Measurements from ENCODE around the gene SRPK2. TPM values are rescaled to one million over a fixed set of nuclear protein-coding genes. Genes with fewer than 3 reads are reported as not detected.
A peak's percentile ranks its signal among the peaks of the same experiment; 100 is the strongest.
"Not testable (repeated sequence)": the region's sequence is repeated elsewhere in the genome, so short reads cannot be mapped to it uniquely, and the experiment has no call there.

The SRPK2 gene
- polyA plus RNA-seq, 6 donors from 2014 or later, result 50.6 to 65.5 (median 56.1) TPM

DNA sequence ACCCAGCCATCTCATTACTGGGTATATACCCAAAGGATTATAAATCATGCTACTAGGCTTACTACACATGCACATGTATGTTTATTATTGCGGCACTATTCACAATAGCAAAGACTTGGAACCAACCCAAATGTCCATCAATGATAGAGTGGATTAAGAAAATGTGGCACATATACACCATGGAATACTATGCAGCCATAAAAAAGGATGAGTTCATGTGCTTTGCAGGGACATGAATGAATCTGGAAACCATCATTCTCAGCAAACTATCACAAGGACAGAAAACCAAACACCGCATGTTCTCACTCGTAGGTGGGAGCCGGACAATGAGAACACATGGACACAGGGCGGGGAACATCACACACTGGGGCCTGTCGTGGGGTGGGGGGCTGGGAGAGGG is 25.1 kb downstream of the SRPK2 start:
- not testable (repeated sequence) for H3K36me3 Mint-ChIP-seq; H3K27me3 Mint-ChIP-seq; ATAC-seq (ENCODE audit: low read depth in 2 of 2); H3K4me3 Mint-ChIP-seq; H3K27ac Mint-ChIP-seq; DNase-seq
- H3K4me1 Mint-ChIP-seq, result peaks cover 28 to 62% (median 45%) of the 10 kb centered on the region in 3 donors
- peaks cover 0 to 16% (median 6%) of the 10 kb centered on the region in 7 donors for H3K9me3 Mint-ChIP-seq

DNA sequence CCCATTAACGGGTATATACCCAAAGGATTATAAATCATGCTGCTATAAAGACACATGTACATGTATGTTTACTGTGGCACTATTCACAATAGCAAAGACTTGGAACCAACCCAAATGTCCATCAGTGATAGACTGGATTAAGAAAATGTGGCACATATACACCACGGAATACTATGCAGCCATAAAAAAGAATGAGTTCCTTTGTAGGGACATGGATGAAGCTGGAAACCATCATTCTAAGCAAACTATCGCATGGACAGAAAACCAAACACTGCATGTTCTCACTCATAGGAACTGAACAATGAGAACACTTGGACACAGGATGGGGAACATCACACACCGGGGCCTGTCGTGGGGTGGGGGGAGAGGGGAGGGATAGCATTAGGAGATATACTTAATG is 26.0 kb downstream of the SRPK2 start:
- not testable (repeated sequence) for H3K27me3 Mint-ChIP-seq; H3K4me3 Mint-ChIP-seq; DNase-seq; ATAC-seq (ENCODE audit: low read depth in 2 of 2); H3K27ac Mint-ChIP-seq; H3K36me3 Mint-ChIP-seq
- H3K4me1 Mint-ChIP-seq, result peaks cover 32 to 65% (median 45%) of the 10 kb centered on the region in 3 donors
- H3K9me3 Mint-ChIP-seq, result peaks cover 0 to 16% (median 6%) of the 10 kb centered on the region in 7 donors

DNA sequence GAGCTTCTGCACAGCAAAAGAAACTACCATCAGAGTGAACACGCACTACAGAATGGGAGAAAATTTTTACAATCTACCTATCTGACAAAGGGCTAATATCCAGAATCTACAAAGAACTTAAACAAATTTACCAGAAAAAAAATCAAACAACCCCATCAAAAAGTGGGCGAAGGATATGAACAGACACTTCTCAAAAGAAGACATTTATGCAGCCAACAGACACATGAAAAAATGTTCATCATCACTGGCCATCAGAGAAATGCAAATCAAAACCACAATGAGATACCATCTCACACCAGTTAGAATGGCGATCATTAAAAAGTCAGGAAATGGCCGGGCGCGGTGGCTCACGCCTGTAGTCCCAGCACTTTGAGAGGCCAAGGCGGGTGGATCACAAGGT is 26.7 kb downstream of the SRPK2 start:
- not testable (repeated sequence) for DNase-seq; H3K36me3 Mint-ChIP-seq; H3K27me3 Mint-ChIP-seq; ATAC-seq (ENCODE audit: low read depth in 2 of 2)
- H3K4me3 Mint-ChIP-seq, result peak overlapping the region in 2 of 8 donors; percentile 31 to 51
- H3K9me3 Mint-ChIP-seq, result peaks cover 0 to 16% (median 6%) of the 10 kb centered on the region in 7 donors
- peak overlapping the region in 4 of 6 donors; percentile 18 to 93 (median 84) for H3K27ac Mint-ChIP-seq
- peaks cover 32 to 70% (median 46%) of the 10 kb centered on the region in 3 donors for H3K4me1 Mint-ChIP-seq

DNA sequence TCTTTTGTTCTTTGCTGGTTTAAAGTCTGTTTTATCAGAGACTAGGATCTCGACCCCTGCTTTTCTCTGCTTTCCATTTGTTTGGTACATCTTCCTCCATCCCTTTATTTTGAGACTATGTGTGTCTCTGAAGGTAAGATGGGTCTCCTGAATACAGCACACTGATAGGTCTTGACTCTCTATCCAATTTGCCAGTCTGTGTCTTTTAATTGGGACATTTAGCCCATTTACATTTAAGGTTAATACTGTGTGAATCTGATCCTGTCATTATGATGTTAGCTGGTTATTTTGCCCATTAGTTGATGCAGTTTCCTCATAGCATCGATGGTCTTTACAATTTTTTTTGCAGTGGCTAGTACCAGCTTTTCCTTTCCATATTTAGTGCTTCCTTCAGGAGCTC is 28.6 kb downstream of the SRPK2 start:
- H3K4me3 Mint-ChIP-seq, result peak overlapping the region in 1 of 8 donors; percentile 30
- not testable (repeated sequence) for ATAC-seq (ENCODE audit: low read depth in 2 of 2)

DNA sequence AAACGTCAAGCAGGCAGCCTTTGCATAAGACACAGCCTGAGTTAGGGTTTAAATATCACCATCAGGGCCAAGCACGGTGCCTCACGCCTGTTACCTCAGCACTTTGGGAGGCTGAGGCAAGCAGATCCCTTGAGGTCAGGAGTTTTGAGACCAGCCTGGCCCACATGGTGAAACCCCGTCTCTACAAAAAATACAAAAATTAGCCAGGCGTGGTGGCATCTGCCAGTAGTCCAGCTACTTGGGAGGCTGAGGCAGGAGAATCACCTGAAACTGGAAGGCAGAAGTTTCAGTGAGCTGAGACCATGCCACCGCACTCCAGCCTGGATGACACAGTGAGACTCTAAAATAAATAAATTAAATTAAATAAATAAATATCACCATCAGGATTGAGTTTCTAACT is 33.0 kb downstream of the SRPK2 start:
- no peaks in the 10 kb centered on the region for H3K27me3 Mint-ChIP-seq
- H3K4me1 Mint-ChIP-seq, result peaks cover 56 to 93% (median 75%) of the 10 kb centered on the region in 3 donors
- H3K36me3 Mint-ChIP-seq, result no peaks in the 10 kb centered on the region
- peak overlapping the region; percentile 85 to 98 (median 94) for H3K27ac Mint-ChIP-seq
- ATAC-seq (ENCODE audit: low read depth in 2 of 2), result peak; percentile 3 to 12
- H3K4me3 Mint-ChIP-seq, result peak overlapping the region in 7 of 8 donors; percentile 3 to 83 (median 55)
- peak; percentile 71 for DNase-seq
- no peaks in the 10 kb centered on the region for H3K9me3 Mint-ChIP-seq

More for the DNA sequence above, 28.6 kb downstream of the SRPK2 start:
- Mint-ChIP-seq H3K4me1 (peaks cover 29 to 72% (median 52%) of the 10 kb centered on the region in 3 donors), H3K27ac (peak overlapping the region in 2 of 6 donors; percentile 68 to 91), H3K9me3 (peaks cover 0 to 16% (median 6%) of the 10 kb centered on the region in 7 donors)
- H3K36me3 Mint-ChIP-seq, DNase-seq, H3K27me3 Mint-ChIP-seq: not testable (repeated sequence)

DNA sequence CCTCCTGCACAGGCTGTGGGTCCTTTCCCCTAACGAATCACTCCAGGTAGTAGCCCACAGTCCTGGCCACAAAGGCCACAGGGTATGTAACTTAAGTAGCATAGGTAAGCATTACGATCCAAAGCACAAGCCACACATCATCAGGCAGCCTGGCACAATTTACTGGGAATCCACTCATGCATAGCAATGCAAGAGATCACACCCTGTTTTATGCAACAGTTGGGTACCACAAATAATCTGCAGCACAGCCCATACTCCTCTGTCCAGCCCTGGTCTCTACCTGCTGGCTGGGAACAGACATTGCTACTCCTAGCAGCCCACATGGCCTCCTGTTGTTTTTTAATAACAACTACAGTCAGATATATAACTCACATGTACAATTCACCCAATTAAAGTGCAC is 34.3 kb downstream of the SRPK2 start:
- Mint-ChIP-seq H3K27me3 (no peaks in the 10 kb centered on the region), H3K27ac (peak overlapping the region; percentile 88 to 98 (median 96)), H3K4me3 (peak overlapping the region; percentile 65 to 93 (median 83)), H3K4me1 (peaks cover 52 to 93% (median 80%) of the 10 kb centered on the region in 3 donors), H3K9me3 (no peaks in the 10 kb centered on the region), H3K36me3 (no peaks in the 10 kb centered on the region)
- peak; percentile 4 to 12 for ATAC-seq (ENCODE audit: low read depth in 2 of 2)
- DNase-seq, result no peak

DNA sequence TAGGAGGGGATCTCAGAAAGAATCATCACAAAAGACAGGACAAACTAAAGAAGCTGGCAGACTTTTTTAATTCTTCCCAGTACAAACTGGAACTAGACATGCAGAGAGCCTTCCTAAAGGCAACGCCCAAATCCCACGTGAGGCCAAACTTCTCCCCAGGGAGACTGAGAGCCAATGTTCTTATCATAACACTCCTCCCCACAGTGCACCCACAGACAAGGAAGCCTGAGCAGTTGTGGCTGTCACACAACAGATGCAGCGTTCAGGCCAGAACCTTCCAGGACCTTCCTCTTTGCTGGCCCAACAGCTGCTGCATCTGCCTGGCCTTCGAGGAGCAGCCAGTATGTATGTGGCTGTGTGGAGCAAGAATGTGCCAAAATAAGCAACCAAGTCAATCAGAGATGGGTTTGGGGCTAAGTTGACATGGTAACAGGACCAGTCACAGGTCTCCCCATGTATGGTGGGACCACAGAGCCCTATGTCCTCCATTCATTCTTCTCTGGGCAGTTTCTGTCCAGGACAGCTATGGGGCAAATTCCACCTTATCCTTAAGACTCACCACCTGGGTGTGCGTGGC is 34.9 kb downstream of the SRPK2 start:
- Mint-ChIP-seq H3K4me1 (peaks cover 55 to 94% (median 82%) of the 10 kb centered on the region in 3 donors), H3K36me3 (no peaks in the 10 kb centered on the region), H3K9me3 (no peaks in the 10 kb centered on the region), H3K27ac (peak overlapping the region; percentile 88 to 98 (median 96)), H3K27me3 (no peaks in the 10 kb centered on the region), H3K4me3 (peak overlapping the region; percentile 65 to 93 (median 83))
- ATAC-seq (ENCODE audit: low read depth in 2 of 2), result peak; percentile 13 to 22
- peak; percentile 53 for DNase-seq

DNA sequence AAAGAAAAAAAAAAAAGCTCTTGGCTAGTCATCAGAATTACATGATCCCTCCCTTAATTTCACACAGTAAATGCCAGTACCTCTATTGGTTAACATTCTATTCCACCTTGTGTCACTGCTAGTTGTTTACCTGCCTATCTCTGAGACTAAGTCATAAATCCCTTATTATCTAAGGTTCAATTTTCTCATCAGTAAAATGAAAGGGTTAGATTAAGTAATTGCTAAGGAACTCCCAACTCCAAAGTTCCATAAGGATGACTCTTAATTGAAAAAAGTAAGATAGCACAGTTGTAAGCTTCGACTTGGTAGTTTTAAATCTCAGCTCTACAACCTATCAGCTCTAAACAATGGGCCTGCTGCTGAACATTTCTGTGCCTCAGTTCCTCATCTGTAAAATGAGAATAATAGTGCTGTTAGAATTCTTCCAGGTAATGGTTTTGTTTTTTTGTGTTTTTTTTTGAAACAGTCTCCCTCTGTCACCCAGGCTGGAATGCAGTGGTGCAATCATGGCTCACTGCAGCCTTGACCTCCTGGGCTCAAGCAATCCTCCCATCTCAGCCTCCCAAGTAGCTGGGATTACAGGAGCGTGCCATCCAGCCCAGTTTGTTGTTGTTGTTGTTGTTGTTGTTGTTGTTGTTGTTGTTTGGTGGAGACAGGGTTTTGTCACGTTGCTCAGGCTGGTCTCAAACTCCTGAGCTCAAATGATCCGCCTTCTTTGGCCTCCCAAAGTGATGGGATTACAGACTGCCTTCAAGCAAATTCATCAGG is 35.6 kb downstream of the SRPK2 start:
- no peak for DNase-seq
- H3K4me1 Mint-ChIP-seq, result peaks cover 51 to 94% (median 79%) of the 10 kb centered on the region in 3 donors
- no peaks in the 10 kb centered on the region for H3K9me3 Mint-ChIP-seq
- peak overlapping the region; percentile 65 to 93 (median 83) for H3K4me3 Mint-ChIP-seq
- no peaks in the 10 kb centered on the region for H3K27me3 Mint-ChIP-seq
- ATAC-seq (ENCODE audit: low read depth in 2 of 2), result no peak
- H3K27ac Mint-ChIP-seq, result peak overlapping the region; percentile 88 to 99 (median 96)
- H3K36me3 Mint-ChIP-seq, result no peaks in the 10 kb centered on the region

DNA sequence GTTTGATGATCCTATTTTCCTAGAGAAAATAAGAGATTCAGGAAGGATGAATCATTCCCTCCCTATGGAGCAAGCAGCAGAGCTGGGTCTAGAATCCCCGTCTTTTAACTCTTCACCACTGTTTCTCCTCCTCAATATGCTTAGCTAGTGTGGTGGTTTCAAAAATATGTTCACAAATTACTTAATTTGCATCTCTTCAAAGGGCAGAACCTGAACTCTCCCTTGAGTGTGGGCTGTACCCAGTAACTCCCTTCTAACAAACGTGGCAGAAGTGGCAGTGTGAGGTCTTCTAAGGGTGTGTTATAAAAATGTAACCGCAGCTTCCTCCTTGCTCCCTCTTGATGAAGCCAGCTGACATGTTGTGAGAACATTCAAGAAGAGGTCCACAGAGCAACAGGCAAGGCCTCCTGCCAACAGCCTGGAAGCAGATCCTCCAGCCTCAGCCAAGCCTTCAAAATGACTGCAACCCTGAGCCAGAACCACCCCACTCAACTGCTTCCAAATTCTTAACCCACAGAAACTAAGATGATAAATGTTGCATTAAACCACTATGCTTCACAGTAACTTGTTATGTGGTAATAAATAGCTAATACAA is 36.6 kb downstream of the SRPK2 start:
- Mint-ChIP-seq H3K9me3 (no peaks in the 10 kb centered on the region), H3K4me1 (peaks cover 51 to 91% (median 80%) of the 10 kb centered on the region in 3 donors), H3K27me3 (no peaks in the 10 kb centered on the region), H3K4me3 (peak overlapping the region; percentile 60 to 93 (median 86)), H3K27ac (peak overlapping the region; percentile 88 to 99 (median 96)), H3K36me3 (no peaks in the 10 kb centered on the region)
- DNase-seq (peak; percentile 84), ATAC-seq (ENCODE audit: low read depth in 2 of 2) (peak; percentile 93 to 96)

DNA sequence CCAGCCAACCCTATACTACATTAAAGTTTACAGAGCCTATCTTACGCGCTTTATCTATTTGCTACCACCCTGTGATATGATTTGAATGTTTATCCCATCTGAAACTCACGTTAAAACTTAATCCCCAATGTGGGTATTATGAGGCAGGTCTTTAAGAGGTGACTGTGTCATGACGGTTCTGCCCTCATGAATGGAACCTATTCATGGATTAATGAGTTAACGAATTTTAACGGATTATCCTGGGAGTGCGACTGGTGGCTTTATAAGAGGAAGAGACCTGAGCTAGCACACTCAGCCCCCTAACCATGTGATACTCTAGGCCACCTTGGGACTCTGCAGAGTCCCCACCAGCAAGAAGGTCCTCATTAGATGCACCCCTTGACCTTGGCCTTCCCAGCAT is 37.8 kb downstream of the SRPK2 start:
- Mint-ChIP-seq H3K27ac (peak overlapping the region; percentile 75 to 93 (median 88)), H3K9me3 (no peaks in the 10 kb centered on the region), H3K4me3 (peak overlapping the region in 6 of 8 donors; percentile 23 to 93 (median 65)), H3K36me3 (no peaks in the 10 kb centered on the region), H3K27me3 (no peaks in the 10 kb centered on the region), H3K4me1 (peaks cover 48 to 91% (median 74%) of the 10 kb centered on the region in 3 donors)
- DNase-seq (no peak), ATAC-seq (ENCODE audit: low read depth in 2 of 2) (no peak)

DNA sequence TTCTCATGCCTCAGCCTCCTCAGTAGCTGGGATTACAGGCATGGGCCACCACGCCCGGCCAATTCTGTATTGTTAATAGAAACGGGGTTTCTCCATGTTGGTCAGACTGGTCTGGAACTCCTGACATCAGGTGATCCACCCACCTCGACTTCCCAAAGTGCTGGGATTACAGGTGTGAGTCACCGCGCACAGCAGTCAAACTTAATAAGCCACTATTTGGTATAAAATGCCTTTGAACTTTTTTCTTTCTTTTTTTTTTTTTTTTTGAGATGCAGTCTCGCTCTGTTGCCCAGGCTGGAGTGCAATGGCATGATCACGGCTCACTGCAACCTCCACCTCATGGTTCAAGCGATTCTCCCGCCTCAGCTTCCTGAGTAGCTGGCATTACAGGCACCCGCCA is 40.5 kb downstream of the SRPK2 start:
- H3K36me3 Mint-ChIP-seq; H3K27me3 Mint-ChIP-seq; ATAC-seq (ENCODE audit: low read depth in 2 of 2); H3K9me3 Mint-ChIP-seq; DNase-seq: not testable (repeated sequence)
- peaks cover 42 to 90% (median 60%) of the 10 kb centered on the region in 3 donors for H3K4me1 Mint-ChIP-seq
- H3K4me3 Mint-ChIP-seq, result peak overlapping the region in 6 of 8 donors; percentile 21 to 57 (median 52)
- H3K27ac Mint-ChIP-seq, result peak overlapping the region in 4 of 6 donors; percentile 24 to 84 (median 60)

DNA sequence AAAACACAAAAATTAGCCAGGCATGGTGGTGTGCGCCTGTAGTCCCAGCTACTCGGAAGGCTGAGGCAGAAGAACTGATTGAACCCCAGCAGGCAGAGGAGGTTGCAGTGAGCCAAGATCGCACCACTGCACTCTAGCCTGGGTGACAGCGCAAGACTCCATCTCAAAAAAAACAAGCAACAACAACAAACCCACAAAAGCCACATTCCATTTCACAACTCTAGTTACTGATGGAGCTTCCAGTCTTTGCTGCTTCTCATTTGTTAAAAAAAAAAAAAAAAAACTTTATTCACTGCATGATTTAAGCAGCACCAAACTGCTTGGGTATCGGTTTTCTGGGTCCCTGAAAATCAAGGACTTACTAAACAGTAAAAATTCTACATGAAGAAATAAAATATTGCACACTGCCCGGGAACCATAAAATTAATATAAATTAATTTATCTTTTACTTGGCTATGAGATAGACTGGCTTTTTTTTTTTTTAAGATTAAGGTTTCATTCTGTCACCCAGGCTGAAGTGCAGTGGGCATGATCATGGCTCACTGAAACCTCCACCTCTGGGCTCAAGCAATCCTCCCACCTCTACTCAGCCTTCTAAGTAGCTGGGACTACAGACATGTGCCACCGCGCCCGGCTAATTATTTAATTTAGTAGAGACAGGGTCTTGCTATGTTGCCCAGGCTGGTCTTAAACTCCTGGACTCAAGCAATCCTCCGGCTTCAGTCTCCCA is 42.0 kb downstream of the SRPK2 start:
- Mint-ChIP-seq H3K27ac (peak overlapping the region in 4 of 6 donors; percentile 66 to 79 (median 75)), H3K9me3 (no peaks in the 10 kb centered on the region), H3K36me3 (no peaks in the 10 kb centered on the region), H3K27me3 (no peaks in the 10 kb centered on the region), H3K4me3 (peak overlapping the region in 5 of 8 donors; percentile 40 to 73 (median 53)), H3K4me1 (peaks cover 39 to 86% (median 56%) of the 10 kb centered on the region in 3 donors)
- ATAC-seq (ENCODE audit: low read depth in 2 of 2), result no peak
- no peak for DNase-seq

DNA sequence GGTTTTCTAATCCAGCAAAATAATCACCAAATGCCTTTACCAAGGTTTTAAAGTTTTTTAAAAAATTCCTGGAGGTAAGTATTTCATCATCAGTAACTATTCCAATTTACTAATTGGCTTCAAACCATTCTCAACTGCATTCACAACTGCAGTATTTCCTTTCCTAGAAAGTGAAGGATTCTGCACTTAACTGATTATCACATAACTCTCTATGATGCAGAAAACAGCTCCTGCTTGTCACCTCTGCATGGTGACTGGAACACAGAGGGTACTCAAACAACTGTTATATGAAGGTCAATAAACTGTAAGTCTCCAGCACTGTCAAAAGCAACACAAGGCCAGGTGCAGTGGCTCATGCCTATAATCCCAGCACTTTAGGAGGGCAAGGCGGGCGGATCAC is 42.6 kb downstream of the SRPK2 start:
- ATAC-seq (ENCODE audit: low read depth in 2 of 2), result peak; percentile 11 to 13

More for the DNA sequence above, 42.6 kb downstream of the SRPK2 start:
- peaks cover 39 to 81% (median 54%) of the 10 kb centered on the region in 3 donors for H3K4me1 Mint-ChIP-seq
- H3K36me3 Mint-ChIP-seq, result no peaks in the 10 kb centered on the region
- no peaks in the 10 kb centered on the region for H3K9me3 Mint-ChIP-seq
- H3K27me3 Mint-ChIP-seq, result no peaks in the 10 kb centered on the region
- peak overlapping the region; percentile 14 to 79 (median 69) for H3K27ac Mint-ChIP-seq
- peak overlapping the region in 6 of 8 donors; percentile 43 to 73 (median 60) for H3K4me3 Mint-ChIP-seq
- DNase-seq, result no peak
